Upper lobe of left lung (tissue), 6 donors: Measurements from ENCODE around the gene DLK1. TPM values are rescaled to one million over a fixed set of nuclear protein-coding genes. Genes with fewer than 3 reads are reported as not detected.

Source experiments
- ATAC-seq, 2 donors: fragments of 200-7000 bp; cut with Tn5 transposase; one replicate each; pipeline ENCODE4 v1.9.1; 2022; ENCODE audit warnings: mild to moderate bottlenecking in 2 of 2, moderate library complexity in 2 of 2; ENCODE audit not compliant: low FRiP score in 2 of 2
- DNase-seq, 2 donors: peaks; one replicate each; pipeline ENCODE4 v3.0.0-alpha.2; 2019 to 2020
- H3K27ac ChIP-seq, 4 donors: fragments of 200-600 bp; sonication (generic); one replicate each; pipeline ENCODE4 v1.5.1; 2016 to 2019
- H3K27me3 ChIP-seq, 4 donors: fragments of 200-600 bp; sonication (generic); one replicate each; pipeline ENCODE4 v1.5.1; 2017 to 2019
- H3K36me3 ChIP-seq, 4 donors: fragments of 200-600 bp; sonication (generic); one replicate each; pipeline ENCODE4 v1.5.1; 2016 to 2019
- H3K4me1 ChIP-seq, 4 donors: fragments of 200-600 bp; sonication (generic); one replicate each; pipeline ENCODE4 v1.5.1; 2018 to 2019
- H3K4me3 ChIP-seq, 4 donors: fragments of 200-600 bp; sonication (generic); one replicate each; pipeline ENCODE4 v1.5.1; 2017 to 2019; ENCODE audit warnings: mild to moderate bottlenecking in 2 of 4, moderate library complexity in 1 of 4
- H3K9me3 ChIP-seq, 4 donors: fragments of 200-600 bp; sonication (generic); one replicate each; pipeline ENCODE4 v1.5.1; 2018 to 2019
- CTCF ChIP-seq, 6 experiments: fragments of 450-650 bp in 4 of 6; fragments of 200-600 bp in 2 of 6; sonication (generic) in 2 of 6; IDR thresholded peaks; one replicate each; pipeline ENCODE4 v1.5.1; 2016 to 2019; ENCODE audit warnings: antibody characterized with exemption in 6 of 6
- EP300 ChIP-seq, 4 donors: sonication (generic); formaldehyde crosslinking; IDR thresholded peaks; one replicate each; pipeline ENCODE4 v1.5.1; 2017; ENCODE audit warnings: antibody characterized with exemption in 4 of 4, control low read depth in 2 of 4
- POLR2A ChIP-seq, 4 donors: fragments of 450-650 bp; IDR thresholded peaks; one replicate each; pipeline ENCODE4 v1.5.1; 2016 to 2017; ENCODE audit warnings: antibody characterized with exemption in 4 of 4, mild to moderate bottlenecking in 2 of 4
- POLR2AphosphoS5 ChIP-seq, 2 donors: sonication (generic); formaldehyde crosslinking; IDR thresholded peaks; one replicate each; pipeline ENCODE4 v1.5.1; 2017; ENCODE audit warnings: antibody characterized with exemption in 2 of 2
- WGBS, 2 donors: methylation state at CpG; one replicate each; pipeline ENCODE4 v1.1.5; 2017 to 2018; 5-methylcytosine and 5-hydroxymethylcytosine counted together
- total RNA-seq, 6 donors: library from RNA; depleted of rRNA in 4 of 6; stranded (reverse); fragments of >200 nt in 4 of 6; gene quantifications; one replicate each; pipeline versions ENCODE4 v1.1.0 to v1.2.1, GENCODE V29; 2016 to 2021
- donor health status: DM: no; HTN: no; CAD: no; lungs with moderate emphysema.
- donor health status: DM: no; HTN: yes; CAD: no; lungs with severe emphysema.

Gene DLK1
- total RNA-seq, 6 donors from 2014 or later = 1.7 to 1.8 TPM; not detected in 4

DNA sequence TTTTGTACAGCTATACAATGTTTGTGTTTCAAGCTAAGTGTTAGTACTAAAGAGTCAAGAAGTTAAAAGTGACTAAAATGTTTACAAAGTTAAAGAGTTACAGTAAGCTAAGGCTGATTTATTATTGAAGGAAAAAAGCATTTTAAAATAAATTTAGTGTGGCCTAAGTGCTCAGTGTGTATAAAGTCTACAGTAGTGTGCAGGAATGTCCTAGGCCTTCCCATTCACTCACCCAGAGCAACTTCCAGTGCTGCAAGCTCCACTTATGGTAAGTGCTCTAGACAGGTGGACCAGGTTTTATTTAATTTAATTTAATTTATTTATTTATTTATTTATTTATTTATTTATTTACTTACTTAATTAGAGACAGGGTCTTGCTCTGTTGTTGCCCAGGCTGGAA, 19.6 kb downstream of the DLK1 start:
- H3K9me3 ChIP-seq = peaks cover 0 to 3% (median 0%) of the 10 kb centered on the region in 4 donors
- DNase-seq (peak in 1 of 2 donors; percentile 18), ATAC-seq (no peak)
- no peaks in the 10 kb centered on the region for H3K27me3 ChIP-seq
- no peak overlapping the region for H3K27ac ChIP-seq
- no peaks in the 10 kb centered on the region for H3K36me3 ChIP-seq
- no peak overlapping the region for H3K4me3 ChIP-seq
- no peak for TF ChIP-seq EP300 (IDR thresholded peaks at IDR 0.05)
- TF ChIP-seq POLR2AphosphoS5 (IDR thresholded peaks at IDR 0.05) = no peak
- H3K4me1 ChIP-seq = peaks cover 0 to 3% (median 0%) of the 10 kb centered on the region in 4 donors

DNA sequence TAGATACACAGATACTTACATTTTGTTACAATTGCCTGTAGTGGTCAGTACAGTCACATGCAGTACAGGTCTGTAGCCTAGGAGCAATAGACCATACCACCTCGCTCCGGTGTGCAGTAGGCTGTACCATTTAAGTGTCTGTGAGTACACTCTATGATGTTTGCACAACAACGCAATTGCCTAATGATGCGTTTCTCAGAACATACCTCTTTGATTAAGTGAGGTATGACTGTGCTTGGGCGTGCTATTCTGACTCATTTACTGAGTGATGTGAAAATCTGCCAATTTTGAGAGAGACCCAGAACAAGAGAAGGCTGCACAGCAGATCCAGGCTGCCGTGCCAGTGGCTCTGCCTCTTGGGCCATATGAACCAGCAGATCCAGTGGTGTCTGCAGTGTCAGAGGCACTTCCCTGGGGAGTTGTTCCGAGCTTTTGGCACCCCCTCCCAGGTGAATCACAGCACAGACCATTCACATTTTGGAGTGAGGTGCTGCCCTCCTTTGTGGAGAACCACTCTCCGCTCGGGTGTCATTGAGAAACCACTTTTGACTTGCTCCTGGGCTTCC, 20.4 kb downstream of the DLK1 start:
- Histone ChIP-seq H3K36me3 (no peaks in the 10 kb centered on the region), H3K4me3 (no peak overlapping the region), H3K27ac (peak overlapping the region in 3 of 4 donors; percentile 36 to 67 (median 54)), H3K27me3 (no peaks in the 10 kb centered on the region), H3K9me3 (no peaks in the 10 kb centered on the region), H3K4me1 (peaks cover 0 to 3% (median 0%) of the 10 kb centered on the region in 4 donors)
- 57 to 75% methylated on average over 8 to 9 of the region's 9 CpGs for WGBS, 2 donors
- peak in 1 of 2 donors; percentile 77 for DNase-seq
- ATAC-seq = peak; percentile 90 to 95
- TF ChIP-seq EP300 (IDR thresholded peaks at IDR 0.05) (peak in 3 of 4 donors; percentile 46 to 95 (median 74)), CTCF (IDR thresholded peaks at IDR 0.05) (peak in 1 of 6 experiments; percentile 12), POLR2A (IDR thresholded peaks at IDR 0.05) (peak in 2 of 4 donors; percentile 23 to 62), POLR2AphosphoS5 (IDR thresholded peaks at IDR 0.05) (peak; percentile 55 to 58)

DNA sequence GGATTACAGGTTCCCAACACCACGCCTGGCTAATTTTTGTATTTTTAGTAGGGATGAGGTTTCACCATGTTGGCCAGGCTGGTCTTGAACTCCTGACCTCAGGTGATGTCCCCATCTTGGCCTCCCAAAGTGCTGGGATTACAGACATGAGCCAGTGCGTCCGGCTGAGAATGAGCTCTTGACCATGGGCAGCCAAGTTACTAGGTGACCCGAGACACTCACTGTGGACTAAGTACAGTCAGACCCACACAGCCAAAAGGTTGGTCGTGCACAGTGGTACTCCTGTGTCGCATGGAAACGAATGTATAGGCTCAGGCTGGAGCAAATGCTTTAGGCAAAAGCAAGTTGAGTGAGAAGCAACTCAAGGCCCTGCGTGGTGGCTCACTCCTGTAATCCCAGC, 21.0 kb downstream of the DLK1 start:
- Histone ChIP-seq H3K36me3 (no peaks in the 10 kb centered on the region), H3K9me3 (no peaks in the 10 kb centered on the region), H3K4me3 (no peak overlapping the region), H3K4me1 (peaks cover 0 to 3% (median 0%) of the 10 kb centered on the region in 4 donors), H3K27me3 (no peaks in the 10 kb centered on the region), H3K27ac (peak overlapping the region in 3 of 4 donors; percentile 36 to 67 (median 54))
- peak in 1 of 2 donors; percentile 19 for DNase-seq
- ATAC-seq = no peak
- 83 to 91% methylated on average over 8 of the region's 8 CpGs for WGBS, 2 donors
- TF ChIP-seq POLR2A (IDR thresholded peaks at IDR 0.05) (no peak), EP300 (IDR thresholded peaks at IDR 0.05) (no peak), POLR2AphosphoS5 (IDR thresholded peaks at IDR 0.05) (no peak), CTCF (IDR thresholded peaks at IDR 0.05) (no peak)

GRCh38 chr14:100748403-100748802, 21.7 kb downstream of the DLK1 start:
- H3K4me1 ChIP-seq = peaks cover 0 to 3% (median 0%) of the 10 kb centered on the region in 4 donors
- WGBS, 2 donors = 66 to 76% methylated on average over 5 of the region's 5 CpGs
- DNase-seq = peak in 1 of 2 donors; percentile 12

DNA sequence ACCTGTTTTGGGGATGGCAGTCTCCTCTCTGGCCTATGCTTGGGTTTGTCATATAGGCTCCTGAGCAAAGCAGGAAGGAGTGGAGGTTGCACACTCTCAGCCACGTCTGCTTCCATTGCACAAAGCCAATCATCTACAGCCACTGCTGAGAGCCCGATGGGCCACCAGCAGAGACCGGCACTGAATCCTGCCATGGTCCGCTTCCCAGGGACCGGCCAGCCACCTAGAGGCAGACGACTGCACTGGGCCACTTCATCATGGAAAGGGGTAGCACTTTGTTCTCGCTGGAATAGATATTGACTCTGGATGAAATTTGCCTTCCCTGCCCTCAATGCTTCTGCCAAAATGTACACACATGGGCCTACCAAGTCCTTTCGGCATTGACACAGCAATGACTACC, 22.3 kb downstream of the DLK1 start:
- WGBS, 2 donors = 69 to 87% methylated on average over 3 to 8 of the region's 8 CpGs
- Histone ChIP-seq H3K36me3 (no peaks in the 10 kb centered on the region), H3K27me3 (no peaks in the 10 kb centered on the region), H3K27ac (no peak overlapping the region), H3K4me3 (no peak overlapping the region), H3K9me3 (no peaks in the 10 kb centered on the region), H3K4me1 (peaks cover 0 to 3% (median 0%) of the 10 kb centered on the region in 4 donors)
- peak in 1 of 2 donors; percentile 17 for DNase-seq
- TF ChIP-seq POLR2AphosphoS5 (IDR thresholded peaks at IDR 0.05) (no peak), POLR2A (IDR thresholded peaks at IDR 0.05) (no peak), EP300 (IDR thresholded peaks at IDR 0.05) (no peak), CTCF (IDR thresholded peaks at IDR 0.05) (no peak)
- no peak for ATAC-seq

More at GRCh38 chr14:100748403-100748802, 21.7 kb downstream of the DLK1 start:
- no peaks in the 10 kb centered on the region for H3K36me3 ChIP-seq
- no peak overlapping the region for H3K27ac ChIP-seq
- no peaks in the 10 kb centered on the region for H3K9me3 ChIP-seq
- H3K4me3 ChIP-seq = no peak overlapping the region
- no peak for ATAC-seq
- H3K27me3 ChIP-seq = no peaks in the 10 kb centered on the region
- no peak for TF ChIP-seq CTCF (IDR thresholded peaks at IDR 0.05)
- TF ChIP-seq EP300 (IDR thresholded peaks at IDR 0.05) = no peak
- no peak for TF ChIP-seq POLR2A (IDR thresholded peaks at IDR 0.05)
- TF ChIP-seq POLR2AphosphoS5 (IDR thresholded peaks at IDR 0.05) = no peak
